KMS-11 (cell line): ENCODE results near the gene ARMH3.

Experiments
- H2AFZ ChIP-seq: fragments of 200-600 bp; sonication (generic); 2 replicates; pipeline ENCODE4 v1.6.1; 2016; ENCODE audit warnings: antibody characterized with exemption, mixed run types, low read depth
- H3K27ac ChIP-seq: fragments of 200-600 bp; sonication (generic); 2 replicates; pipeline ENCODE4 v1.6.1; 2016; ENCODE audit warnings: mild to moderate bottlenecking, mixed run types
- H3K27me3 ChIP-seq: fragments of 200-600 bp; sonication (generic); 2 replicates; pipeline ENCODE4 v1.6.1; 2017; ENCODE audit warnings: mild to moderate bottlenecking, low read depth, mixed run types, moderate library complexity; ENCODE audit not compliant: insufficient read depth
- H3K36me3 ChIP-seq: fragments of 200-600 bp; sonication (generic); 2 replicates; pipeline ENCODE4 v1.6.1; 2017; ENCODE audit warnings: mild to moderate bottlenecking, mixed run types; ENCODE audit not compliant: insufficient read depth
- H3K4me1 ChIP-seq: fragments of 200-600 bp; sonication (generic); 2 replicates; pipeline ENCODE4 v1.6.1; 2016; ENCODE audit warnings: mild to moderate bottlenecking, low read depth, mixed run types; ENCODE audit not compliant: poor library complexity, severe bottlenecking
- H3K4me2 ChIP-seq: fragments of 200-600 bp; sonication (generic); 2 replicates; pipeline ENCODE4 v1.7.0; 2016; ENCODE audit warnings: mild to moderate bottlenecking, mixed run types
- H3K4me3 ChIP-seq: fragments of 200-600 bp; sonication (generic); IDR thresholded peaks from 2 replicates; pipeline ENCODE4 v1.6.1; 2017; ENCODE audit warnings: low read depth, low read length, mixed read lengths; ENCODE audit not compliant: insufficient read depth
- H3K79me2 ChIP-seq: fragments of 200-600 bp; sonication (generic); 2 replicates; pipeline ENCODE4 v1.6.1; 2016; ENCODE audit warnings: low read depth, mixed run types; ENCODE audit not compliant: insufficient read depth
- H3K9ac ChIP-seq: fragments of 200-600 bp; sonication (generic); 2 replicates; pipeline ENCODE4 v1.6.1; 2016; ENCODE audit warnings: mild to moderate bottlenecking, mixed run types
- H4K20me1 ChIP-seq: fragments of 200-600 bp; sonication (generic); 2 replicates; pipeline ENCODE4 v1.6.1; 2016; ENCODE audit warnings: mild to moderate bottlenecking, mixed run types; ENCODE audit not compliant: insufficient read depth
- CTCF ChIP-seq: fragments of 200-600 bp; sonication (generic); conservative IDR thresholded peaks from 2 replicates; pipeline ENCODE4 v1.6.1; 2017; ENCODE audit warnings: low read depth, mild to moderate bottlenecking, antibody characterized with exemption, low read length, moderate library complexity, mixed read lengths

The ARMH3 gene

DNA sequence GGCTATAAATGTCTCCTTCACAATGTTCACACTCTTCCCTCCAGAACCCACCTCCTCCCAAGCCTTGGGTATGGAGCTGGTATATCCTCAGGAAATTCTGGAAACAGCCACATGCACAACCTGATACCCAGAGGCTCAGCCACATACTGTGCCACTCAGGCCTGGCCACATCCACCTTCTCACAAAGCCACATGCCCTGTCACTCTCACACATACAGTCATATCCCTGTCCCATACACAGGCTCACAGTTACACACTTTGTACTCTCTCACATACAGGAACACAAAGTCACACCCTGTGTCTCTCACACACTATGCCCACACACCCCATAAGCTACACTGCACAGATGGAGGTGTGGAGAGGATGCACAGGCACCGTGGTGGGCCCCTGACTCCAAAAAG lies 222.5 kb downstream of the ARMH3 start:
- no peak overlapping the region for H2AFZ ChIP-seq
- no peaks in the 10 kb centered on the region for H3K27me3 ChIP-seq
- H4K20me1 ChIP-seq, result no peaks in the 10 kb centered on the region
- no peaks in the 10 kb centered on the region for H3K79me2 ChIP-seq
- H3K4me2 ChIP-seq, result no peak overlapping the region
- H3K4me3 ChIP-seq, result no peak overlapping the region
- H3K36me3 ChIP-seq, result no peaks in the 10 kb centered on the region
- no peak overlapping the region for H3K9ac ChIP-seq
- TF ChIP-seq CTCF, result no peak
- peaks cover 17% of the 10 kb centered on the region for H3K4me1 ChIP-seq
- no peak overlapping the region for H3K27ac ChIP-seq

GRCh38 chr10:101832325-101832771 lies 223.6 kb downstream of the ARMH3 start:
- Histone ChIP-seq H4K20me1 (no peaks in the 10 kb centered on the region), H3K9ac (no peak overlapping the region), H3K79me2 (no peaks in the 10 kb centered on the region), H2AFZ (no peak overlapping the region), H3K4me3 (no peak overlapping the region), H3K27me3 (no peaks in the 10 kb centered on the region), H3K27ac (no peak overlapping the region), H3K4me1 (peaks cover 17% of the 10 kb centered on the region), H3K4me2 (no peak overlapping the region), H3K36me3 (no peaks in the 10 kb centered on the region)
- no peak for TF ChIP-seq CTCF

GRCh38 chr10:101831169-101831811 lies 224.7 kb downstream of the ARMH3 start:
- no peak for TF ChIP-seq CTCF
- Histone ChIP-seq H3K9ac (peak overlapping the region; percentile 61; the same call in 1 of the 2 replicates), H3K27me3 (no peaks in the 10 kb centered on the region), H3K79me2 (no peaks in the 10 kb centered on the region), H3K4me1 (peaks cover 17% of the 10 kb centered on the region), H3K4me3 (no peak overlapping the region), H2AFZ (peak overlapping the region; percentile 85), H3K27ac (peak overlapping the region; percentile 76), H4K20me1 (no peaks in the 10 kb centered on the region), H3K36me3 (no peaks in the 10 kb centered on the region), H3K4me2 (peak overlapping the region; percentile 89)

DNA sequence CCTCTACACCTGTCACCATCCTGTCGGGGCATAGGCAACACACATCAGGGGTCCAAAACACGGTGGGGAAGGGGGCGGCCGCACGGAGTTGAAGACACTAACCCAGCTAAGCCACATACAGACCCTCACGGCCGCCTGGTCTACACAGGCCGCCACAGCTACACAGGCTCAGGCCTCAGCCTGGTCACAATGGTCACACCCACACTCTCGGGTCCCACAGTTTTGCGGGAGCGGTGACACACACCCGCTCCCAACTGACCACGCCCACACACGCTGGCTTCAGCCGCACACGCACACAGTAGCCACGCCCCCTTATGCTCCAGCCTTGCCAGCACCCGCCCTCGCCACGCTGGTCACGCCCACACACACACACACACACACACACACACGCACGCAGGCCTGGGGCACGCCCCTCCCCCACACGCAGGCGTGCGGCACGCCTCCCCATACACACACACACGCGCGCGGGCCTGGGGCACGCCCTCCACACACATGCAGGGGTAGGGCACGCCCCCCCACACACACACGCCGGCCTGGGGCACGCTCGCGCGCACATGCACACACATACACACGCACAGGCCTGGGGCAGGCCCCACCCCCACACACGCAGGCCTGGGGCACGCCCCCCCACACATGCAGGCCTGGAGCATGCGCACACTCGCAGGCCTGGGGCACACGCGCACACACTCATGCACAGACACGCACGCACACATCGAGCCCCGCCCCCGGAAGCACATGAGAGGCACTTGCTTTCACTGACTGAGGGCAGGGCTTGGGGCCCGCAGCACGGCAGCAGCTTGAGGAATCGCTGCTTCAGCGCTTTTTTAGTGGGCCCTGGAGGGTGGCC lies 225.4 kb downstream of the ARMH3 start:
- Histone ChIP-seq H3K4me3 (no peak overlapping the region), H3K4me2 (peak overlapping the region; percentile 89), H3K9ac (peak overlapping the region; percentile 61; the same call in 1 of the 2 replicates), H3K27me3 (no peaks in the 10 kb centered on the region), H3K4me1 (peaks cover 17% of the 10 kb centered on the region), H3K79me2 (no peaks in the 10 kb centered on the region), H4K20me1 (no peaks in the 10 kb centered on the region), H3K27ac (peak overlapping the region; percentile 76), H3K36me3 (no peaks in the 10 kb centered on the region), H2AFZ (peak overlapping the region; percentile 85)
- TF ChIP-seq CTCF, result no peak
